ENCODE data around the gene NOXO1.

NOXO1 gene

GRCh38 chr16:1938316-1938715 is 43.0 kb downstream of the NOXO1 start:
- no peak for DNase-seq

DNA sequence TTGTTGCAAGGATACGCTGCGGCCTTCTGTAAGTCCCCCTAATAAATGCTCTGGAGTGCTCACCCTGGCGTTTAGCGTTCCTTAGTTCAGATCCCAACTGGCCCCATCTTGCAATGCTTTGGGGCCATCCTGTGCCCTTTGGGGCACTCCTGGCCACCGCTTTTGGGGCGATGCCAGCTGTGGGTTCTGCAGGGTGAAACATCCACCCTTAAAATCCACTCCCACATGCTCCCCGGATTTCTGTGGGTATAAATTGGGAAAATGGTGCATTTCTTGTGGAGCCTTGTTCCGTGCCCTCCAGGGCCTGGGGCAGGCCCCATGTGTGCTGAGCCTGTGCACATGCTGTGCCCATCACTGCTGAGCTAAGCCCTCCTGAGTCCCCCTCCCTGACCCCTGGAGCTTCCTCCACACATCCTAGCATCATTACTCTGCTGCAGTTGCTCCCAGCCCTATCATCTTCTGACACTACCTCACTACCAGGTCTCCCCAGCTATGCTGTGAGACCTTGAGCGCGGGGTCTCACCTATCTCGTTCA is 44.3 kb downstream of the NOXO1 start:
- DNase-seq = no peak

GRCh38 chr16:1933097-1933661 is 48.1 kb downstream of the NOXO1 start:
- DNase-seq = no peak

DNA sequence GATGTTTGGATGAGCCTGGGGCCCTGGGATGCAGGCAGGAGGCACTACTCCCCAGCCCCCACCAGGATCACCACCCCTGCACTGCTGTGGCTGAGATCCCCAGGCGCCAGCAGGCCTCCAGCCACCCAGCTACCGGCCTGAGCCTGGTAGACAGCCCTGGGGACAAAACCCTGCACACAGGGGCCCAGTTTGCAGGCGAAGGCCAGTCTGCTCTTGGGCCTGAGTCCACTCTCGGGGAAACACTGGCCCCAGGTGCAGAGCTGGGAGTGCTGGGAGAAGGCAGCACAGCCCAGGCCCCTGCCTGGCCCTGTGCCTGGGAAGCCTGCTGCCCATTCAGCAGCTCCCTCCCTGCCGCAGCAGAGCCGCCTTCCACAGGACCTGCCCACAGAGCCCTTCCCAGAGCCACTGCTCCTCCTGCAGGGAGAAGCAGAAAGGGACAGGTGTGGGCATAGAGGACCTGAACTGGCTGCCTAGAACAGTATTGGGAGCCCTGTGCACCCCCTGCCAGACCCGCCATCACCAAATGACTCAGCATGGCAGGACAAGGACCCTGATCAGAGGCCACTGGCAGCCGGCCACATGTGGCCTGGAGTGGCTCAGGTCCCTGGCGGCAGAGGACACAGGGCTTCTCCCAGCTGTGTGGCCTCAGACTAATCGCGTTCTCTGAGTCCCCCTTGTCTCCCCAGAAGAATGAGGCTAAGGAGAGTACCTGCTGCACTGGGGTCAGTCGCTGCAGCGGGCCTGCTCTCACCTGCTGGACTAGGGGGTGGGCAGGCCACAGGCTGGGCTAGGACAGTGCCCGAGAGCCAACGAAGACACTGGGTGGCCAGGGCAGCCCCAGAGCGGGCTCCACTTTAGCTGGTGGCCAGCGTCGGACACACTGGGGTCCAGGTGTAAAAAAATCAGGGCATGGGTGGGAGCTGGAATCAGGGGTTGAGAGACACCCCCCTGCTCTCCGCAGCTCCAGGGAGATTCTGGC is 48.9 kb downstream of the NOXO1 start:
- DNase-seq = no peak

GRCh38 chr16:1930338-1930720 is 50.9 kb downstream of the NOXO1 start:
- no peak for DNase-seq

GRCh38 chr16:1929578-1930337 is 51.5 kb downstream of the NOXO1 start:
- DNase-seq = peak in 1 of 2 experiments; percentile 88

- DNase-seq = no peak
These were observed 52.2 kb downstream of the NOXO1 start for GRCh38 chr16:1929105-1929504.

Measured in NCI-H446 (cell line).